Activated CD4-positive, alpha-beta T cell treated with anti-CD3 and anti-CD28 coated beads, Interleukin-2, Interleukin-4, amounts not matched to agents 100 ng/mL and 50 ng/mL, durations not matched to agents 16 hours and 8 hours (primary cell): Measurements from ENCODE around the gene GJC1.
"Not testable (repeated sequence)": the region's sequence is repeated elsewhere in the genome, so short reads cannot be mapped to it uniquely, and the experiment has no call there.

Experiments
- DNase-seq: peaks from one replicate; pipeline ENCODE4 v3.0.0-alpha.2; 2020; ENCODE audit warnings: low spot score

Gene GJC1

GRCh38 chr17:44844390-44844830 is 14.3 kb upstream of the GJC1 start:
- no peak for DNase-seq

GRCh38 chr17:44842748-44843147 is 12.7 kb upstream of the GJC1 start:
- DNase-seq: no peak

- DNase-seq: no peak
These were observed 10.8 kb upstream of the GJC1 start for GRCh38 chr17:44840936-44841335.

- no peak for DNase-seq
These were observed 10.2 kb upstream of the GJC1 start for GRCh38 chr17:44840274-44840673.

DNA sequence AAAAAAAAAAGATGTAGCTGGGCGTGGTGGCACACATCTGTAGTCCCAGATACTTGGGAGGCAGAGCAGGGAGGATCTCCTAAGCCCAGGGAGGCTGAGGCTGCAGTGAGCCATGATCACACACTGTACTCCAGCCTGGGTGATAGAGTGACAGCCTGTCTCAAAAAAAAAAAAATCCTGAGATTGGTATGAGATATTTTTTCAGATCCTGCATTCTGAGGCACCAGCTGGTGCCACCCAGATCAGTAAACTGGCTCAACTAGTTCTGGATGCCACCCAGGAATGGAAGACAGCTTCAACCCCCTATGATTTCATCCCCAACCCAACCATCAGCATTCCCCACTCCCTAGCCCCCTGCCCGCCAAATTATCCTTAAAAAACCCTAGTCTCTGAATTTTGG is 7.1 kb upstream of the GJC1 start:
- DNase-seq: no peak

DNA sequence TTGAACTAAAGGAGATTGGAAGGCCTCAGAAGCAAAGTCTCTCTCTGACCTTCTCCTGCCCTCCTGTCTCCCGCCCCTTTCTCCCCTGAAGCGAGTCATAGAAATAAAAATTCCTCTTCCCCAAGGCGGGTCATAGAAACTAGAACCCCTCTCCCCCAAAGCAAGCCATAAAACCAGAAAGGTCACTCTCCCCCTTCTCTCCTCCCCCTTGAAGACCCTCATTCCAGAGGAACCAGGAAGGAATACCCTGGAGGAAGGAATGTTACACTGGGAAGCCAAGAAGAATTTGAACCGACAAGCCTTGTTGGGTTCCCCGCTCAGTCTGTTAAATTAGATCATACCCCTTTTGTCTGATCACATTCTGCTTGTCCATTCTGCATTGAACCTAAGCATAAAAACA is 2.7 kb upstream of the GJC1 start:
- no peak for DNase-seq

GRCh38 chr17:44831371-44831770 is 1.3 kb upstream of the GJC1 start:
- DNase-seq: no peak

DNA sequence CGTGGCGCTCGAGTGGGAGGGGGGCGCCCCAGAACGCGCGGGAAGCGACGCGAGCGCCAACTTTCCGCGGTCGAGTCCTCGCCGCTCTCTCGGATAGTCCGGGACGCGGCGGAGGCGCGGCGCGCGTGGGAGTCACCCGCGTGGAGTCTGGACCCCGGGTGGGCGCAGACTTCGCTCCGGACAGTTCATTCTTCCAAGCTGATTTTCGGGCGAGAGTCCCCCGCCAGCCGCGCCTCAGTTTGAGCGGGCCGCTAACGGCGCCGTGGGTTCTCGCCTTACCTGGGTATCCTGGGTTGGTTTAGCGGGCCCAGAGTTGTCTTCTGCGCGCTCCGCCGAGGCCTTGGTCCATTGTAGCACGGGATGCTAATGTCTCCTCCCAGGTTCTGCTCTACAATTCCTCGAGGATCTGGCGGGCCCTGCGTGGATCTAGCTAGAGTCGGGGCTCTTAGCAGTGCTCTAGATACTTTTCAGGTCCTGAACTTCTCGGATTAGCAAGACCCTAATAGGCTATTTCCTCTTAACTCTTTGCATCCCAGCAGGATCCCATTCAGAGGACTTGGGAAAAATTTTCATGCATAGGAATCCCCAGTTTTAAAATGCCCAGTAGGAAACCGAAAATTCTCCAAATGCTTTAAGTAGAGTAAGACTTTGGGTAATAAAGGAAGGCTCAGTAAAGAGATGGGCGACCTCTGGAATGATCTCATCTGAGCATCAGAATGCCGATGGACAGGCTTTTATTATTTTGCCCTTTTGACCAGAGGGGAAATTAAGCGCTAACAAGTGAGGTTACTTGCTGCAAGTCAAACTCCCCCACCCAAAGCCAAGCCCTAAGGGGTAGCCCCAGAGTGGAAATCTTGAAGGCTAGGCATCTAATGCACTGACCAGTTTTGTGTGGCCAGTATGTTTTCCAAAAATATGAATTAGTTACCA is 537 bp upstream of the GJC1 start:
- DNase-seq: no peak

GRCh38 chr17:44828919-44829522 is 1.1 kb downstream of the GJC1 start:
- no peak for DNase-seq

DNA sequence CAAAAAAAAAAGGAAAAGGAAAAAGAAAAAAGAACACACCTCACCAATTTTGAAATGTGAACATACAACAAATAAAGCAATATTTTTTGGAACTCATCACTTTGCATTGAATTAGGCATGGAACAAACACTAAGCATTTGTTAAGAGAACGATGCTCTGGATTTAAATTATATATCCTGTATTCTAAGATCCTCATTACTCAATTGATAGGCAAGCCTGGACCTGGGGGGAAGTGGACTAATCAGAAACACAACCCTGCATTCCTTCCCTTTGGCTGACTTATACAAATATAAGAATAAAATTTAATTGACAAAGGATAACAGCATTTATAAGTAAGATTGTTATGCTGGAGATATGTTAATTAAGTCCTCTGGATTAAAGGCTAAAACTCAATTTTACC is 2.2 kb downstream of the GJC1 start:
- no peak for DNase-seq

DNA sequence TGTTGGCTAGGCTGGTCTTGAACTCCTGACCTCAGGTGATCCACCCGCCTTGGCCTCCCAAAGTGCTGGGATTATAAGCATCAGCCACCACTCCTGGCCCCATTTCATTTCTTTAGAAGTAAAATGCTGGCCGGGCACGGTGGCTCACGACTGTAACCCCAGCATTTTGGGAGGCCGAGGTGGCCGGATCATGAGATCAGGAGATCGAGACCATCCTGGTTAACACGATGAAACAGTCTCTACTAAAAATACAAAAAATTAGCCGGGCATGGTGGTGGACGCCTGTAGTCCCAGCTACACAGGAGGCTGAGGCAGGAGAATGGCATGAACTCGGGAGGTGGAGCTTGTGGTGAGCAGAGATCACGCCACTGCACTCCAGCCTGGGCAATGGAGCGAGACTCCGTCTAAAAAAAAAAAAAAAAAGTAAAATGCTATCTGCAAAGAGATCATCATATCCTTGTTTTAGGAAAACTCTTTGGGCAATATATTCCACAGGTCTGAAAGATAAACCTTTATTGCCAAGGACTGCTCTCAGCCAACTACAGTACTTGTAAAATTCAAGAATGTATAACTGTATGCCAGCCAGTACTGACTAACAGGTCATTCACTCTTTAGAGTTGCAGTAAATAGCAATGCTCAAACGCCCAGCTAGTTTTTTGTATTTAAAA is 3.8 kb downstream of the GJC1 start:
- no peak for DNase-seq

DNA sequence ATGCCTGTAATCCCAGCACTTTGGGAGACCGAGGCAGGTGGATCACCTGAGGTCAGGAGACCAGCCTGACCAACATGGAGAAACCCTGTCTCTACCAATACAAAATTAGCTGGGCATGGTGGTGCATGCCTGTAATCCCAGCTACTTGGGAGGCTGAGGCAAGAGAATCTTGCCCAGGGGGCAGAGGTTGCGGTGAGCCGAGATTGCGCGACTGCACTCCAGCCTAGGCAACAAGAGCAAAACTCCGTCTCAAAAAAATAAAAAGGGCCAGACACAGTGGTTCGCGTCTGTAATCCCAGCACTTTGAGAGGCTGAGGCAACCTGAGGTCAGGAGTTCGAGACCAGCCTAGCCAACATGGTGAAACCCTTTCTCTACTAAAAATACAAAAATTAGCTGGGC is 4.9 kb downstream of the GJC1 start:
- DNase-seq: not testable (repeated sequence)

DNA sequence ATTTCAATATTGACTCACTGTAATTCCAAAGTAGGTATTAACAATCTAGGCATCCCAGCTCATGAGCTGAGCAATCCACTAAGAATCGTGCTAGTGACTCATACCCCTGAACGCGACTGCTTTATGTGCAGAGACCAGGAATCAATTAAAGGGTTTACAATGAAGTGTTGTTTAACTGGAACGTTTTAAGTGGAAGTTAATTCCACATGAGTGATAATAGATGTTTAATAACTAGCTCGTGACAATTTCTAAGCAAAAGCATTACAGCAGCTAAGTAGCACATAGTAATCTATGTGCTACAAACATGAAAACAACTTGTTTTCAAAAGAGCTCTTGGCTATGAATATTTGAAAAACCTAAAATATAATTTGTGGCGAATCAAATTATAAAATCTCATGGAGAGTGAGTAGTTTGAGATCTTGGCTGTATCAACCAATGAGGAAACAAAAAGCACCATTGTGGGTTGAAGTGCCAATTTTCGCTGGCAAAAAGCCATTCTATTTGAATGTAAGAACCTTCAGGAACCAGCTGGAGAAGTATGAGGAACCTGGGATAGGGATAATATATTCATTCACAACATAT is 9.4 kb downstream of the GJC1 start:
- DNase-seq: no peak

GRCh38 chr17:44818508-44818907 is 11.6 kb downstream of the GJC1 start:
- not testable (repeated sequence) for DNase-seq

- DNase-seq: no peak
These were observed 17.8 kb downstream of the GJC1 start for GRCh38 chr17:44812263-44812662.

GRCh38 chr17:44808656-44809388 is 21.3 kb downstream of the GJC1 start:
- not testable (repeated sequence) for DNase-seq

- DNase-seq: no peak
These were observed 21.9 kb downstream of the GJC1 start for GRCh38 chr17:44808156-44808555.

DNA sequence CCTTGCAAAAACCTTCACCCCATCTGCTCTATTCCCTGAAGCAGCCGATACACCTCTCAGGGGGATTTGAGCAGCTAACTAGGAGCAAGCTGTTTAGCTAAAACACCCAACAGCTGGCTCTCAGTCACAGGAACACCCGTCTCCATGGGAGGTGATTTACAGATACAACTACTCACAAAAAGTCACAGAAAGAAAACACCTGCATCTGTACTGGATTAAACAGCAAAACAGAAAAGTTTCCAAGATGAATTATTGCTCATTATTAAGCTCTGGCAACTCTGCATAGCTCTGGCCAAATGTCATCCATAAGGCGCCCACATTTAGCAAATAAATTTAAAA is 22.3 kb downstream of the GJC1 start:
- no peak for DNase-seq

DNA sequence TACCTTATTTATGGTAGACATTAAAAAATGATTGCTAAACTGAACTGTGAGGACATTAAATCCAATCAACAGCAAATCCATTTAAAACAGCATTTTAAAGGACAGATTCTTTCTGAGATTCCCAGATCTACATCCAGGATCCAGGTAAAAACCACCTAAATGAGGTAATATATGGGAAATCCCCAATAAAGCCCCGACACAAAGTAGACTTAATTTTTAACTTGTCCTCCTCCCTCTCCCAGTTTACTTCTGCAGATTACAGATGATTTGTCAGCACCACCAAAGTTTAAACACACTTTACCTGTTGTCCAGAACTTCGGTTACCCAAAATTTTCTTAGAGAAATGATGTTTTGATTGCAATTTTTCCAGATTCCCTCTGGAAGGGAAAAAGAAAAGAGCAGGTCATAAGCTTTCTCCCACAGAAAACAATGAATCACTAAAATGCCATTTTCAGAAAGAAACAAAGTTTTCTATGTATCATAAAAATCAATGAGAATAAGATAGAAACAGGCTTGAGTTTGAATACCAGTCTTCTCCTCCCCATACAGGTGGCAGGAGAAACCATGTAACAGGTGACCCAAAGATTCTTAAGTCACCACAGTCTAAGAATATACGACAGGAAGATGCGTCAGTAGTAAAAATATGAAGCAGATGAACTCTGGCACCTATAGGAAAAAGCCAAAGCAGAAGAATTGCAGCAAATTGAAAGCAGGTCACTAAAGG is 22.8 kb downstream of the GJC1 start:
- no peak for DNase-seq

GRCh38 chr17:44804302-44805089 is 25.6 kb downstream of the GJC1 start:
- DNase-seq: no peak

DNA sequence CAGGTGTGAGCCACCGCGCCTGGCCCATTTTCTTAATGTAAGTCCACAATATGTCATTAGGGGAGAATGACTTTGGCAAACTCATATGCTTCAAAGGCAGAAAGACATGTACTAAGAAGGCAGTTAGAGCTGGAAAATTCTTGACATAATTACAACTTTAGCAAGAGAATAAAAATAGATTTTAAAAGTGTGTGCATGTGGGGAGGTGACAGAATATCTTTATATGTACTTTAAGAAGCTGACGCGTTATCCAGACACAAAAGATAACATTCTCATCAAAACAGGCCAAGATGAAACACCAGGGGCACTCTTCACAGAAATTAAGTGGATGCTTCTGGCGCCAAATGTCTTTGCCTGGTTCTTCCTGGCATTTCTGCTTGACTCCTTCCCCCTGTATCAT is 28.2 kb downstream of the GJC1 start:
- no peak for DNase-seq
